ENCODE results near the gene TSPO2. TPM values are rescaled to one million over a fixed set of nuclear protein-coding genes. Genes with fewer than 3 reads are reported as not detected.

TSPO2 gene
- not detected for total RNA-seq

GRCh38 chr6:41042226-41043055, at the start of gene TSPO2:
TSS of gene TSPO2 (plus strand) at chr6:41042467. CDS start at chr6:41042986, 519 bp downstream.

GRCh38 chr6:41039060-41039998, 2.9 kb upstream of the TSPO2 start, which contains the start of gene UNC5CL:
TSS of gene UNC5CL (minus strand) at chr6:41039221. CDS start at chr6:41035074, 4,147 bp downstream.

GRCh38 chr6:41053041-41053440, 10.8 kb downstream of the TSPO2 start, which contains the start of gene APOBEC2:
TSS of gene APOBEC2 (plus strand) at chr6:41053202. CDS start at chr6:41053348, 146 bp downstream.

GRCh38 chr6:41071923-41072835, 29.9 kb downstream of the TSPO2 start, which contains the start of gene OARD1:
TSS of gene OARD1 (minus strand) at chr6:41072356. CDS start at chr6:41071634, 722 bp downstream.

GRCh38 chr6:41072836-41073202, 30.6 kb downstream of the TSPO2 start, which contains the start of gene NFYA:
TSS of gene NFYA (plus strand) at chr6:41072974. CDS start at chr6:41079090, 6,116 bp downstream.

Other genes with a start within 250 kb of the TSPO2 start
- gene UNC5CL, start 3.2 kb upstream of the TSPO2 start, total RNA-seq = 1 to 10 TPM; 1.4 to 1.6 TPM
- not detected for gene APOBEC2, start 10.7 kb downstream of the TSPO2 start, total RNA-seq
- 10 to 100 TPM; 30.1 to 31.7 TPM for gene OARD1, start 29.9 kb downstream of the TSPO2 start, total RNA-seq
- 10 to 100 TPM; 34.2 to 35.3 TPM for gene NFYA, start 30.5 kb downstream of the TSPO2 start, total RNA-seq
- gene TREML1, start 111.9 kb downstream of the TSPO2 start, total RNA-seq = not detected
- not detected for gene TREM2, start 120.6 kb downstream of the TSPO2 start, total RNA-seq
- gene TREML2, start 158.7 kb downstream of the TSPO2 start, total RNA-seq = 10 to 100 TPM; 35.3 to 36.5 TPM
- gene TREML4, start 185.9 kb downstream of the TSPO2 start, total RNA-seq = not detected
- gene TREM1, start 244.2 kb downstream of the TSPO2 start, total RNA-seq = under 1 TPM; 0.26 to 0.53 TPM

Data from activated naive CD4-positive, alpha-beta T cell treated with anti-CD3 and anti-CD28 coated beads, Interleukin-2, amount 10 ng/mL, durations not matched to agents 5 hours and 36 hours (primary cell).